ENCODE data around the gene MSI2.

DNA sequence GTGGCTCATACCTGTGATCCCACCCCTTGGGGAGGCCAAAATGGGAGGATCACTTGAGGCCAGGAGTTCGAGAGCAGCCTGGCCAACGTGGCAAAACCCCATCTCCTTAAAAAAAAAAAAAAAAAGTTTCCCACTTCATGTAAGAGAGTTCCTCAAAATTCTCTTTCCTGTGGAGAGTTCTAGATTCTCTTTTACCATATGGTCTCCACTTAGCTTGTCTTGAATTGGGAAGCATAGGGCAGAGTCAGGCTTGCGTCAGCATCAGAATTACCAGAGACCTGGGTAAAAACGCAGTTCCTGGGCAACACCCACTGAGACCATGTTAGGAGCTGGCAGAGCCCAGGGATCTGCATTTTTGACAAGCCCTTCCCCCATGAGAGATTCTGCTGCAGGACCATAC, 330.4 kb downstream of the MSI2 start:
- TF ChIP-seq TAF1 (IDR thresholded peaks at IDR 0.05; ENCODE audit: borderline replicate concordance, low read depth, low read length) (no peak), POLR2A (IDR thresholded peaks at IDR 0.05; ENCODE audit: low read depth, low read length) (no peak), POLR2AphosphoS5 (IDR thresholded peaks at IDR 0.05; ENCODE audit: low read depth, low read length) (no peak)
